SK-N-SH (cell line): Measurements from ENCODE around the gene PIR. TPM values are rescaled to one million over a fixed set of nuclear protein-coding genes. Genes with fewer than 3 reads are reported as not detected.

Source experiments
- CTCF ChIP-seq: fragments of 200-600 bp; sonication (generic); IDR thresholded peaks from 2 replicates; pipeline ENCODE4 v1.6.1; 2017; ENCODE audit warnings: antibody characterized with exemption, mild to moderate bottlenecking, moderate library complexity
- ELF1 ChIP-seq: IDR thresholded peaks from 2 replicates; pipeline ENCODE4 v1.4.0; 2012
- EP300 ChIP-seq, 2 experiments: IDR thresholded peaks; 2 replicates each; pipeline versions ENCODE4 v1.4.0 to v1.6.1; 2012; ENCODE audit warnings: borderline replicate concordance in 1 of 2, low read depth in 1 of 2, low read length in 1 of 2
- EZH2phosphoT487 ChIP-seq: fragments of 200-600 bp; sonication (generic); IDR thresholded peaks from 2 replicates; pipeline ENCODE4 v1.6.1; 2017; ENCODE audit warnings: low read depth, mixed run types, mild to moderate bottlenecking, antibody characterized with exemption, moderate library complexity, borderline replicate concordance
- FOXJ3 ChIP-seq: sonication (generic); formaldehyde crosslinking; IDR thresholded peaks from 2 replicates; pipeline ENCODE4 v1.5.1; 2020; ENCODE audit warnings: mild to moderate bottlenecking, missing genetic modification reagents
- GABPA ChIP-seq: IDR thresholded peaks from 2 replicates; pipeline ENCODE4 v1.4.0; 2012; ENCODE audit warnings: low read depth, mild to moderate bottlenecking
- GATA2 ChIP-seq: sonication (generic); formaldehyde crosslinking; IDR thresholded peaks from 2 replicates; pipeline ENCODE4 v1.5.0; 2020; ENCODE audit warnings: mild to moderate bottlenecking, missing genetic modification reagents
- JUND ChIP-seq: IDR thresholded peaks from 2 replicates; pipeline ENCODE4 v1.4.0; 2012
- MXI1 ChIP-seq: IDR thresholded peaks from 2 replicates; pipeline ENCODE4 v1.6.1; 2012; ENCODE audit warnings: mild to moderate bottlenecking, low read depth, low read length, improper control_type of control experiment
- NRF1 ChIP-seq: IDR thresholded peaks from 2 replicates; pipeline ENCODE4 v1.6.1; 2012; ENCODE audit warnings: low read depth, mild to moderate bottlenecking, low read length
- POLR2AphosphoS5 ChIP-seq: IDR thresholded peaks from 2 replicates; pipeline ENCODE4 v1.6.1; 2012; ENCODE audit warnings: low read depth, low read length
- RCOR1 ChIP-seq: fragments of 150-350 bp; IDR thresholded peaks from 2 replicates; pipeline ENCODE4 v1.6.1; 2017; ENCODE audit warnings: antibody characterized with exemption, low read length
- RFX5 ChIP-seq: IDR thresholded peaks from 2 replicates; pipeline ENCODE4 v1.6.1; 2012; ENCODE audit warnings: mild to moderate bottlenecking, improper control_type of control experiment, low read length
- RXRA ChIP-seq: IDR thresholded peaks from 2 replicates; pipeline ENCODE4 v1.4.0; 2012; ENCODE audit warnings: low read depth, mild to moderate bottlenecking, borderline replicate concordance
- SMC3 ChIP-seq: IDR thresholded peaks from 2 replicates; pipeline ENCODE4 v1.6.1; 2012; ENCODE audit warnings: low read depth, low read length, improper control_type of control experiment
- TAF1 ChIP-seq: IDR thresholded peaks from 2 replicates; pipeline ENCODE4 v1.6.1; 2012; ENCODE audit warnings: low read depth, mild to moderate bottlenecking, low read length, moderate library complexity, borderline replicate concordance
- TEAD4 ChIP-seq: IDR thresholded peaks from 2 replicates; pipeline ENCODE4 v1.4.0; 2012; ENCODE audit warnings: mild to moderate bottlenecking, borderline replicate concordance; ENCODE audit not compliant: insufficient read depth
- YY1 ChIP-seq: IDR thresholded peaks from 2 replicates; pipeline ENCODE4 v1.4.0; 2012; ENCODE audit warnings: low read depth, mild to moderate bottlenecking
- ZBTB33 ChIP-seq: IDR thresholded peaks from 2 replicates; pipeline ENCODE4 v1.4.0; 2012; ENCODE audit warnings: low read depth, borderline replicate concordance
- polyA plus RNA-seq, 3 experiments: library from polyadenylated mRNA; depleted of rRNA; stranded (reverse); fragments of >200 nt; gene quantifications; 2 replicates each; pipeline ENCODE4 v1.2.3, GENCODE V29; 2012
- TF ChIP-seq, protein P1 (sequence below): IDR thresholded peaks from 2 replicates; pipeline ENCODE4 v1.4.0; 2012; ENCODE audit warnings: low read depth, borderline replicate concordance
- TF ChIP-seq, protein P2 (sequence below): IDR thresholded peaks from 2 replicates; pipeline ENCODE4 v1.4.0; 2012; ENCODE audit warnings: low read depth

PIR gene
- polyA plus RNA-seq, 1 of the 3 experiments (the other 2 are of a cell fraction): 12.3 TPM

GRCh38 chrX:15349046-15349445 lies 144.1 kb downstream of the PIR start (continued):
- no peak for TF ChIP-seq RCOR1
- TF ChIP-seq, protein P1, sequence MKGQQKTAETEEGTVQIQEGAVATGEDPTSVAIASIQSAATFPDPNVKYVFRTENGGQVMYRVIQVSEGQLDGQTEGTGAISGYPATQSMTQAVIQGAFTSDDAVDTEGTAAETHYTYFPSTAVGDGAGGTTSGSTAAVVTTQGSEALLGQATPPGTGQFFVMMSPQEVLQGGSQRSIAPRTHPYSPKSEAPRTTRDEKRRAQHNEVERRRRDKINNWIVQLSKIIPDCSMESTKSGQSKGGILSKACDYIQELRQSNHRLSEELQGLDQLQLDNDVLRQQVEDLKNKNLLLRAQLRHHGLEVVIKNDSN: no peak
- TF ChIP-seq TEAD4: no peak
- TF ChIP-seq, protein P2, sequence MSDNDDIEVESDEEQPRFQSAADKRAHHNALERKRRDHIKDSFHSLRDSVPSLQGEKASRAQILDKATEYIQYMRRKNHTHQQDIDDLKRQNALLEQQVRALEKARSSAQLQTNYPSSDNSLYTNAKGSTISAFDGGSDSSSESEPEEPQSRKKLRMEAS: no peak
- TF ChIP-seq EP300 (IDR thresholded peaks at IDR 0.05; ENCODE audit: borderline replicate concordance in 1 of 2, low read depth in 1 of 2, low read length in 1 of 2): no peak
- no peak for TF ChIP-seq NRF1
- no peak for TF ChIP-seq YY1
- no peak for TF ChIP-seq ZBTB33
- TF ChIP-seq CTCF: peak; percentile 75
- TF ChIP-seq POLR2AphosphoS5: no peak
- no peak for TF ChIP-seq GATA2 (CRISPR knock-in tag)
- no peak for TF ChIP-seq MXI1
- no peak for TF ChIP-seq JUND
- no peak for TF ChIP-seq RFX5
- no peak for TF ChIP-seq GABPA
- no peak for TF ChIP-seq RXRA
- no peak for TF ChIP-seq TAF1
- TF ChIP-seq EZH2phosphoT487: no peak
- TF ChIP-seq FOXJ3 (CRISPR knock-in tag): no peak
- TF ChIP-seq ELF1: no peak
- TF ChIP-seq SMC3: peak; percentile 87
- TF ChIP-seq, all 33 proteins: peak for 3
